NCI-H1092 (cell line): ENCODE data around the gene MSH2.
"Not testable (repeated sequence)": the region's sequence is repeated elsewhere in the genome, so short reads cannot be mapped to it uniquely, and the experiment has no call there.

Source experiments
- DNase-seq: peaks from one replicate; lab custom pipeline; 2025; lab: John Stamatoyannopoulos, UW

Gene MSH2

GRCh38 chr2:47407976-47408375, 5.0 kb downstream of the MSH2 start:
- DNase-seq: not testable (repeated sequence)

GRCh38 chr2:47414682-47415458, 11.9 kb downstream of the MSH2 start:
- DNase-seq: no peak

GRCh38 chr2:47420214-47420613, 17.3 kb downstream of the MSH2 start:
- DNase-seq: no peak

GRCh38 chr2:47420683-47421082, 17.7 kb downstream of the MSH2 start:
- DNase-seq: not testable (repeated sequence)

- DNase-seq: no peak
Observed at GRCh38 chr2:47422016-47422415, 19.1 kb downstream of the MSH2 start.

- DNase-seq: no peak
Observed at GRCh38 chr2:47422560-47422959, 19.6 kb downstream of the MSH2 start.

- DNase-seq: no peak
Observed at GRCh38 chr2:47426786-47427185, 23.8 kb downstream of the MSH2 start.

GRCh38 chr2:47429795-47430194, 26.8 kb downstream of the MSH2 start:
- no peak for DNase-seq

GRCh38 chr2:47433006-47433405, 30.1 kb downstream of the MSH2 start:
- not testable (repeated sequence) for DNase-seq

GRCh38 chr2:47433445-47433844, 30.5 kb downstream of the MSH2 start:
- DNase-seq: not testable (repeated sequence)

GRCh38 chr2:47437287-47437686, 34.3 kb downstream of the MSH2 start:
- DNase-seq: no peak

GRCh38 chr2:47438106-47438505, 35.1 kb downstream of the MSH2 start:
- DNase-seq: no peak

GRCh38 chr2:47438783-47439182, 35.8 kb downstream of the MSH2 start:
- no peak for DNase-seq

GRCh38 chr2:47451790-47452189, 48.8 kb downstream of the MSH2 start:
- no peak for DNase-seq

- no peak for DNase-seq
Observed at GRCh38 chr2:47452761-47453160, 49.8 kb downstream of the MSH2 start.

GRCh38 chr2:47454818-47455217, 51.9 kb downstream of the MSH2 start:
- DNase-seq: not testable (repeated sequence)

GRCh38 chr2:47455411-47455810, 52.5 kb downstream of the MSH2 start:
- no peak for DNase-seq

- no peak for DNase-seq
Observed at GRCh38 chr2:47456851-47457250, 53.9 kb downstream of the MSH2 start.

- no peak for DNase-seq
Observed at GRCh38 chr2:47457268-47457667, 54.3 kb downstream of the MSH2 start.

GRCh38 chr2:47459021-47459420, 56.1 kb downstream of the MSH2 start:
- DNase-seq: no peak

- DNase-seq: no peak
Observed at GRCh38 chr2:47460766-47461165, 57.8 kb downstream of the MSH2 start.

GRCh38 chr2:47471429-47472116, 68.6 kb downstream of the MSH2 start:
- no peak for DNase-seq

GRCh38 chr2:47479863-47480262, 76.9 kb downstream of the MSH2 start:
- DNase-seq: no peak

- DNase-seq: no peak
Observed at GRCh38 chr2:47483191-47483590, 80.2 kb downstream of the MSH2 start.
